Panc1 (cell line): ENCODE data around the gene ALLC.

Experiments used
- CTCF ChIP-seq: fragments of 450-650 bp; IDR thresholded peaks from 2 replicates; pipeline ENCODE4 v1.5.1; 2017; ENCODE audit warnings: mild to moderate bottlenecking
- POLR2AphosphoS5 ChIP-seq: IDR thresholded peaks from 2 replicates; pipeline ENCODE4 v1.6.1; 2012; ENCODE audit warnings: mild to moderate bottlenecking, low read depth, low read length, moderate library complexity
- SIN3A ChIP-seq: IDR thresholded peaks from 2 replicates; pipeline ENCODE4 v1.6.1; 2012; ENCODE audit warnings: low read depth, mild to moderate bottlenecking, low read length, moderate library complexity, borderline replicate concordance; ENCODE audit not compliant: insufficient read depth
- TCF7L2 ChIP-seq: IDR thresholded peaks from 2 replicates; pipeline ENCODE4 v1.6.1; 2011; ENCODE audit warnings: mild to moderate bottlenecking, low read depth, low read length, inconsistent platforms

- TF ChIP-seq CTCF, result no peak
- TF ChIP-seq TCF7L2, result no peak
- no peak for TF ChIP-seq SIN3A
- no peak for TF ChIP-seq POLR2AphosphoS5
Measured at GRCh38 chr2:3644891-3645605, 13.0 kb upstream of the ALLC start.
